ENCODE results near the gene KRT76.
"Not testable (repeated sequence)": the region's sequence is repeated elsewhere in the genome, so short reads cannot be mapped to it uniquely, and the experiment has no call there.

The KRT76 gene

DNA sequence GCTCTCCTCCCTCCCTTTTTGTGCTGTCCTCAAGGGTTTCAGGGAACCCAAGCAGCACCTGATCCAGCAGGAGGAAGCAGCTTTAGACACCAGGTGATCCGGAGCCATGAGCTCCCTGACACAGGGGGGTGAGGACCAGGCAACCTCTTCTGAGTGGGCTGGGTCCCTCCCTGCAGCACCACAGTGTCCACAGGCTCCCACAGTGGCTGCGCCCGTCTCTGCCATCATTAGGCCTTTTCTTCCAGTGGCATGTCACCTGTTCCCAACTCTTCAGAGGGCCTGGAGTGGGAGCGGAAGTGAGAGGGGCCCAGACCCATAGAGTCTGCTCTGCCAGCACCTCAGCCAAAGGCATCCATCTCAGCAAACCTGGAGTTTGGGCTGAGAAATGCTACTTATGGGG is 421 bp upstream of the KRT76 start:
- DNase-seq, result no peak

DNA sequence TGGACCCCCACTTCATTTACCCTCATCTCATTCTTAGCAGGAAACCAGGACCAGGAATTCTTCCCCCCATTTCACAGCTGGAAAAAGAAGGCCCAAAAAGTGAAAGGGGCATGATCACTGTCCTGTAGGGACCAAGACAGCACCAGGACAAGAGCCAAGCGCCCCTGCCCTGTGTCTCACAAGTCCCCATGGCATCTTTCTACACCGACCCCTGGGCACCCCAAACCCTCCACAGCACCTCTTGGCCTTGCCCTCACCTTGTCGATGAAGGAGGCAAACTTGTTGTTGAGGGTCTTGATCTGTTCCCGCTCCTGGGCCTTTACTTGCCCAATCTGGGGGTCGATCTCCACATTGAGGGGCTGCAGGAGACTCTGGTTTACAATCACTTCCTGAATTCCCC is 710 bp downstream of the KRT76 start:
- no peak for DNase-seq

DNA sequence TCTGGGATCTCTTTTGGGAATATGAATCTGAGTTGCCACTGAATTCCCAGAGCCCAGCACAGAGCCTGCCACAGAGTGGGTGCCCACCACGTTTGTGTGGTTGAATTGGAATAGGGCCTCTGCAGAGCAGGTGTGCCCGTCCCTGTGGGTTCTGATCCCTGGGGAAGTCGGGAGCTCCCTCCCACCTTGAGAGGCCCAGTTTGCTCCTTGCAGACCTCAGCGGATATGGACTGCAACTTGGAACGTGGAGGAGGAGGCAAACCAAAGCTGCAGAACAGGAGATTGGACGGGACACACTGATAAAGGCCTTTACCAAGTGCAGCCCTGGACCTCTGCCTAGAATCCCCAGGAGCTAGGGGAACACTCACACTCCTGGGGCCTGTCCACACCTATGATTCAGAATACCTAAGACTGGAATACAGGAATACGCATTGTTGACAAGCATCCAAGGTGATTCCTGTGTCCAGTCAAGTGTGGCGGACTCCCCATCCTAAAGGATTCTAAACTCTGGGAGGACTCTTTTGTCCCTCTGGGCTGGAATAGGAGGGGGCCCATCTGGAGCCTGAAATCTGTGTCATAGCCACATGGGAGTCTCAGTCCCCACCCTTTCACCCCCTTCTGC is 2.4 kb downstream of the KRT76 start:
- no peak for DNase-seq

DNA sequence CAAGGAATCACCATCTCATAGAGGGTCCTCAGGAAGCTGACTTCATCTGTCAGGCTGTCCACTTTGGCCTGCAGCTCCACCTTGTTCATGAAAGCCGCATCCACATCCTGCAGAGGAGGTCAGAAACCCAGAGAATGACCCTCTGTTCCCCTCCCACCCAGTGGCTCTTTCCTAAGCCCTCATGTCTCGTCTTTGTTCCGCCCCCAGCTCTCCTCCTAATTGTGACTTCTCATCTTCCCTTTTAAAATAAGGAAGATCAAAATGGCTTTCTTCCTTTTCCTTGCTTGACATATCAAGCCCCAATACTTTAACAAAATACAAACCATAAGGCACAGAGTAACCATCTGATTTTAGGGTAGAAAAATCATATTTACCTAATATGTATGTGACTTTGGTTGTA is 4.4 kb downstream of the KRT76 start:
- DNase-seq, result no peak

DNA sequence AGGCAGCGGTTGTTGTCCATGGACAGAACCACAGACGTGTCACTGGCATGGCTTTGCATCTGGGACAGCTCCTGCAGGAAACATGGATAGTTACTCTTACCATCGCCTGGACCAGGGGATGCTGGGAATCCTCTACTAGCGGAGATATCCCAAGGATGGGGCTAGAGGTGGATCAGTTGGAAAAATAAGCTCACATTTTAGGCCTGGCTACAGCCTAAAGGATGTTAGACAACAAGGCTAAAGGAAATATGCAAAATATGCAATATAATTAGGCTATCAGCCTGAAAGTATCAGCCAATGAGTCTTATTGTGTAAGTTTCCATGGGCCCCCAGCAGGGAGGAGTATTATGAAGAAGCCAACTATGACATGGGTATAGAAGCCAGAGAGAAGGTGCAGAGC is 5.0 kb downstream of the KRT76 start:
- no peak for DNase-seq

DNA sequence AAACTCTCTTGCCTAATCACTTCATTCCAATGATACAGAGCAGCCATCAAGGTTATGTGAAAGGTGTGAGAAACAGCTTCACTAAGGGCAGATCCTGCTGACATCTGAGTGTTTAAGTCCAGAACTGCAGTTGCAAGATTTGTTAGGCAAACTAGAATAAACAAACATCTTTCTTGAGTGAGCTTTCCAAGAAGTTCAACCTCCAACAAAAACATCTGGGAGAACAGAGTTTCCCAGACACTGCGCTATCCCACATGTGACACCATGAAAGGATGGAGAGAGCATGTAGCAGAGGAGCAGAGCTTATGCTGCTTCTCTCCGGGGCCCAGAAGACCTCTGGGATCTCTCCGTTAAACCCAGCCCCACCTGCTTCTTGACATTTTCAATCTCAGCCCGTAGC is 5.6 kb downstream of the KRT76 start:
- DNase-seq, result no peak

DNA sequence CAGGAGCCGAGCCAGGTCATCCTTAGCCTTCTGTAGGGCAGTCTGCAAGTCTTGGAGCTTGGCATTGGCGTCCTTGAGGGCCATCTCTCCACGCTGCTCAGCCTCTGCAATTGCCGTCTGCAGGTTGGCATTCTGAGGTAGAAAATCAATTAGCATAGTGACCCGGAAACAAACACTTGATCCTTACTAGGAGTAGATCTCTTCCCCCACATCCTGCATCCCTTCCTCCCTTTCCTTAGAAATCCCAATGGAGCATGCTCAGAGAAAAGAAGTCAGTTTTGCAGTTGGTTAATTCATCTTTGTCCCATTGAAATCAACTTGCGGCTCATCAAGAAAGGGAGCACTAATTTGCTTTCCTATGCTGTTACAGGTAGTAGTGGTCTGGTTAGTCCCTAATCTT is 6.1 kb downstream of the KRT76 start:
- DNase-seq, result no peak

DNA sequence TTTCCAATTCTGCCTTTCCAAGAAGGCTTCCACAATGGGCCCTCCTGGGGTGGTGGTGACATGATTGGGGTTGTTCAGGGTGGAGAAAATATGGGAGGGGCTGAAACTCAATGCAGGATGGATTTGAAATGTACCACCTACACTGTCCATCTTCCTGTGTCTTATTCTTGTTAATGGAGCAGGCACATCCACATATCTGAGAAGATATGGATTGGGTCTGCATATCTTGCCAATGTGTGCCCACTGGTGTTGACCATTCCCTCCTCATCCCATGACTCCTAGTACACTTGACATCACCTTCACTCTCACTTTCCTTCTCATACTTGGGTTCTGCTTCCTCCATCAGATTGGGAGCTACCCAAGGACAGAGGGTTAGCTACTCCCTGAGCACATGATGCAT is 7.2 kb downstream of the KRT76 start:
- DNase-seq, result no peak

DNA sequence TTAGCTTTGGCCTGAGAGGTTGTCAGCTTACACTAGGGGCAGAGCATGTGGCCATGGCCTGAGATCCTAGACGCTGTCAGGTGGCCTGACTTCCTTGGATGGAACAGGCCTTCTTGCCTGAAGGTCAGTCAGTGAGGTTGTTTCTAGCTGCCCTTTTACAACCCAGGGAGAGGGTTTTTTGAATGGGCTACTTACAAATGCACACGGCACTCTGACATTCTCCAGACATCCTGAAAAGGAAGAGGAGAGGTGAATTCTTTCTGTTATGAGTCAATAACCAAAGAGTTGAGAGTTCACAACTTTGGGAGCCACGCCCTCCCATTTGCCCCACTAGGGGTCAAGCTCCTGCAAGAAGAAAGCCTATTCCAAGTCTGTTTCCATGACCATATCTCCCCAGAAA is 7.8 kb downstream of the KRT76 start:
- no peak for DNase-seq

DNA sequence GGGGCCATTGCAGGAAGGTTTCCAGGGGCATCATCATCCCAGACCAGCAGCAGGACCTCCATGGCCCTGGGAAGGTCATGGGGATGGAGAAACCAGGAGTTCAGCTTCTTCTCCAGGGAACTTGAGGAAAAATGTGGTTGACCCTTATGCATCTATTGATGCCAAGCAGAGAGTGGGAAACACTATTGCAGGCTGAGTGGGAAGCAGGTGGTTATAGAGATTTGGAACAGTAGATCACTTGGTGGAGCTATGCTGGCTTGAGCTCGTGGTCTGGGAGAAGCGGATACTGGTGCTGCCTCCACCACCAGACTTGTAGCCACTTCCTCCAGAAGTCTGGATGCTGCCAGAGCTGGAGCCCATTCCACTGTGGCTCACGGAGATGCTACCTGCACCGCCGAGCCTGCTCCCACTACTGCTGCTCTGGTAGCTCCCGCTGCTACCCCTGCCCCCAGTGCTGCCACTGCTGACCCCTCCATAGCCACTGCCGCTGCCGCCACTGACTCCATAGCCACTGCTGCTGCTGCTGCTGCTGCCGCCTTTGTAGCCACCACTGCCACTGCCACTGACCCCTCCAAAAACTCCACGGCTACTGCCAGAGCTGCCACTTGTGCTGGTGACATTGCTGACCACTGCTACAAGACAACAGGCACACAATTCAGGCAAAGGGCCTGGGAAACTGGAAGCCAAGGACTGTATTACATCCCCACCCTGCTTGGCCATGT is 8.5 kb downstream of the KRT76 start:
- DNase-seq, result no peak

DNA sequence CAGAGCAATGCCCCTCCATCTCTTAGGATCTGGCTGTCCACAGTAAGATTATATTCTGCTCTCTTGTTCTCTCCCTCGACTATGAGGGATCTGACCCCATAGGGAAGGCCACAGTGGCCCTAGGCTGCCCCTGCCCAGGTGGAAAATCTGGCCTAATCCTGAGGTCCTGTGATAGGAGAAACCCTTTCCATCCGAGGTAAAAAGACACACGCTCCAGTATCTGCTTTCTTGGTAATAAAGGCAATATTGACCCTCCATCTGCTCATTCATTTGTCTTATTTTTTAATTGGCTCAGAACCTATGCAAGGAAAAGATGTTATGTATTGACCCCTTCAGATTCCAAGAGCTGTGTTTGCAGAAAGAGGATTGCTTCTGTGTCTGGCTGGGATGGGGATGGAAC is 9.7 kb downstream of the KRT76 start:
- no peak for DNase-seq

DNA sequence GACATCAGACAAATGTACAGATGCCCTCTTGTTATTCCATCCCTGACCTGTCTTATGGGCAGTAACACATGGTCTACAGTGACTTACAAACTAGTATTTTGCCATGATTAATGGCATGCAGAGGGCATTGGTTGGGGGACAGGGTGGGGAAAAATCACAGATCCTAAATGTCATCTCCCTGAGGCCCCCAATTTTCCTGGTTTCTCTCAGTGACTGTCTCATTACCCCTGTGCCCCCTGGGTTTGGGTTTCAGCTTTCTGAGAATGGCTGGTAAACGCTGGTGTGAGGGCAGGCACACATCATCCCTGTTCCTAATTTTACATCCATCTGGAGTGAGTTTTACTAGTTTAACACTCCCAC is 10.1 kb downstream of the KRT76 start:
- DNase-seq, result no peak

DNA sequence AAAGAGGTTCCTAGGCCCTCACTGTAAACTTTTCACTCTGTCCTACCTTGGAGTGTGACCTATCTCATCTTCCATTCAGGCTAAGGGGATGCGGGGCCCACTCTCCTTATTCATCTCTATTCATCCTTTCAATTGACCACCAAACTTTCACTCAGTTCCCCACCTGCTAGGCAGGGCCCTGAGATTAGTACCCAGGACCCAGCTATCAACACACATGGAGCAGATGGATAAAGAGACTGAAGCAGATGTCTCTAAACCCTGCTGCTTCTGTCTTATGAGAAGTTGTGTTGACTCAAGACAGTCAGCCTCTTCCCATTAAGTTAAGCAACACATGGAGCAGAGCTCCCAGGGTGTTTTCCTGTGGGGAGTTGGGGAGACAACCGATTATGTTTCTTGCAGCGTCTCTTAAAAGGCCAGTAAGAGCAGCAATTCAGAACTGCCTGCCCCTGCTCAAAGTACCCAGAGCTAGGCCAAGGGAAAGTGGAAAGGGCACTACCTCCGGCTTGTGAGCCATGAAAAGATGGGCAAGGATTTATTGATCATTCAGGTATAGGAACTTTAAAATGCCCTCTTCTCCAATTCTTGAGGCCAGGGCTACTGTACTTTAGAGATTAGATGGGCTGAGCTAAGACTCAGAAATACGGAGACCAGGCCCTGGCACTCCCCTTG is 10.7 kb downstream of the KRT76 start:
- DNase-seq, result no peak

DNA sequence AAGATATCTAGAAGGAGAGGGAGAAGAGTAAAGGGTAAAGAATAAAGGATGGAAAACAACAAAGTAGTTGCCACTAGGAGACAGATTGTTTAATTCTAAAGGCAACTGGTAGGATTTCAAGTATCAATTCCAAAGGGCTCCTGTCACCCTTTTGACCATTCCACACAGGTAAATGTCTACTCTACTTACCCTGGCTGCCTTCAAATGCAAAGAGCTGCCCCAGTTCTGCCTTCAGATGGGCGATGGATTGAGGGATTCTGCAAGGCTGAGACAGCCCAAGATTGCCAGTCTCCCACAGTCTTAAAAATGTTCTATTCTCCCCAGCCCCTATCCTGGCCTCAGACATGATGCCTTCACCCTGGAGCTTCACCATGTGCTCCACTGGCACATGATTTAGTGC is 11.4 kb downstream of the KRT76 start:
- no peak for DNase-seq

DNA sequence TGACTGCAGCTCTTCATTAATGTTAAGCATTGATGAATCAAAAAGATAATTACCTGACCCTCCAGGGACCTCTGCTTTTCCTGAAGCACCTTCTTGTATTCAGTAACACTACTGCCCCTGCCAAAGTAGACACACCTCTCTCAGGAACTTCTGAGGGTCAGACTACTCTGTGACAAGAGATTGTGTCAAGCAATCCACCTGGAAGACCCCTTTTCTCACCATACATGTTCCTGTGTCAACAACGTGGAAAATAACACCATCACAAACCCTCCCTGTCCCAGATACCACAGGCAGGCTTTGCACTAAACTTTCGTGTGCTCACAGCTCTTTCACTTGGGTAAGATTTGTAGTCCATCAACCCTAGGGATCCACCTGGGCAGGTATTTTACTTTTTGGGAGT is 13.2 kb downstream of the KRT76 start:
- DNase-seq, result no peak

DNA sequence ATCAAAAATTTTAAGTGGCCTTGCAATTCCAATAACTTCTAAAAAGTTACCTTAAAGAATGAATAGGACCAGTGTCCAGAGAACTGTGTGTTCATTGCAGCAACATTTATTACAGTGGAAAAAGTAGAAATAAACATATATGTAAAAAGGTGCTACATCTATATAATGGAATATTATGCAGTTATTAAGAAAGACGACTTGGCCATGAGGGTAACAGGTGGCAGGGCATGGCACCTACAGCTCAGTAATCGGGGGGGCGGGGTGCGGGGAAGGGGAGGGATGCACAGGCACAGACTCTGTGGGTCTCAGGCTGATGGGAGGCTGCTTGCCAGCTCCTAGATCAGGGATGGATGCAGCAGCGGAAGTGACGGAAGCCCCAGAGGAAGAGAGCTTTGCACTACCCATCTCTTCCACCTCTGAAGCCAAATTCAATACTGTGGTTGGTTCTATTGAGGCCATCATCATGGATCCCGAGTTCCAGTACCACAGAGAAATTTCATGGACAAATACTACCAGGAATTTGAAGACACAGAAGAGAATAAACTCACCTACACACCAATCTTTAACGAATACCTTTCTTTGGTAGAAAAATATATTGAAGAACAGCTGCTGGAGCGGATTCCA is 14.0 kb downstream of the KRT76 start:
- no peak for DNase-seq

DNA sequence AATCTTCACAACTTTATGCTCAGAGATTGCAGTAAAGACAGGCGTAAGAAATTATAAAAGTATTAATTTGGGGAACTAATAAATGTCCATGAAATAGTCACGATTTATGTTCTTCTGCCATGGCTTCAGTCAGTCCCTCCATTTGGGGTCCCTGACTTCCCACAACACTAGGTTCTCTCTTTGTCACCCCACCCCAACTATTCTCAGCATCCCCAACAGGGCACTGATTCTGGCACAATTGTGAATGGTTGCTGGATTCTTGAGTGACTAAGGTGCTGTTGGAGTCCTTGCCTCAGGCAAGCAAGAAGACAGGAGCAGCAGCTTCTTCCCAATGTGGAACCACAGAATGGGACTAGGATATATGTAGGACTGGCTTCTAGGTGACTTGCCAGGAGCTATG is 15.3 kb downstream of the KRT76 start:
- DNase-seq, result no peak

DNA sequence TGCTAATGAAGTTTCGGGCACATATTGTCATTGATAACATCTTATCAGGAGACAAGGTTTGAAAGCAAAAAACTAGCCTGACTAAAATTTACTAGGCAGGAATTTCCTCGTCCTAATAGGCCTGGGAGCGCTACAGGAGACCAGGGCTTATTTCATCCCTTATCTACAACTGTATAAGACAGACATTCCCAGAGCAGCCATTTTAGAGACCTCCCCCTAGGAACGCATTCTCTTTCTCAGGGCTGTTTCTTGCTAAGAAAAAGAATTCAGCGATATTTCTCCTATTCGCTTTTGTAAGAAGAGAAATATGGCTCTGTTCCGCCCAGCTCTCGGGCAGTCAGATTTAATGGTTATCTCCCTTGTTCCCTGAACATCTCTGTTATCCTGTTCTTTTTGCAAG is 15.9 kb downstream of the KRT76 start:
- DNase-seq, result not testable (repeated sequence)

DNA sequence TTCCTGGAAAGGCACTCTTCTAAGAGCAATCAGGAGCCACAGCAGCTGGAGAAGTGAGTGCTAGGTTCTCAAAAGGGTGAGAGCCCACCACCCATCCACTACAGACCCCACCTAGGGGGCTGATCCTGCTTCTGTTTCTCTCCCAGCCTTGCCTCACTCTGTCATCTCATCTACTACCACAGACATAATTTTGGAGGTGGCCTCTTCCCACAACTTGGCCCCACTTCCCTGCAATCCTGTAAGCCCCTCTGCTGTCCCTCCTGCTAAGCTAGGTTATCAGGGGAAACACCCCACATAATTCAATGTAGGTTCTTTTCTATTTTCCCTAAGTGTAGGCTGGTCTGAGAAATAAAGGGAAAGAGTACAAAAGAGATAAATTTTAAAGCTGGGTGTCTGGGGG is 16.5 kb downstream of the KRT76 start:
- DNase-seq, result no peak

DNA sequence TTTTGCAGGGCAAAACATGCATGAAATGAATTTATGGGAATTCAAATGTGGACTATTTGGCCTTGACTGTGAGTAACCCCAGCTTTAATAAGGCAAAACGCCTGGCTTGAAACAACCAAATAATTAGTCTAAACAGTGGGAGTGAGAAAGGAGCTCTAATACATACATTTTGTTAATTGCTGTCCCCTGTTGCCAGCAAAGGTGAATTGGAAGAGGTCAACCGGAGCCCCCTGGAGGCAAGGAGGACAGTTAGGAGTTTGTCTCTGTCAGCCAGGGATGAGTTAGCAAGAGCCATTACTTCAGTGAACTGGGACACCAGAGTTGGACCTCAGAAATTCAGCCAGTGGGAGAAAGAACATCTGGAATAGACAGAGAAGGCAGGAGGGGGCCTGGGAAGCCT is 17.4 kb downstream of the KRT76 start:
- no peak for DNase-seq

DNA sequence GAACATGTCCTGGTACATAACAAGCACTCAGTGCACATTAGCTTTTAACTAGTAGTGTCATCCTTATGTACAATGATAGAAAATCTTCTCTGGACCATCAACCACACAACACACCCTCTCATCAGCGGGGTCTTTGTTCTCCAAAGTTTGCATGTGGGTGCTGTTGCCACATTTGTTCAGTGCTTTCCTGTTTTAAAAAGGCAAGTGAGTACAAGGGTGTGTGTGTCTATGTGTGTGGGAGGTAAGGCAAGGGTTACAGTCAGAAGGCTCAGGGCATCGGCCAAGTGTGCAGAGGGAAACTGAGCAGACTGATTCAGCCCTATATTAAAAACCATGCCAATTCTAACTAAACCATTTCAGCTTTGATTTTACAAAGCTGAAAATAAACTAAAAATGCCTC is 17.9 kb downstream of the KRT76 start:
- DNase-seq, result no peak

DNA sequence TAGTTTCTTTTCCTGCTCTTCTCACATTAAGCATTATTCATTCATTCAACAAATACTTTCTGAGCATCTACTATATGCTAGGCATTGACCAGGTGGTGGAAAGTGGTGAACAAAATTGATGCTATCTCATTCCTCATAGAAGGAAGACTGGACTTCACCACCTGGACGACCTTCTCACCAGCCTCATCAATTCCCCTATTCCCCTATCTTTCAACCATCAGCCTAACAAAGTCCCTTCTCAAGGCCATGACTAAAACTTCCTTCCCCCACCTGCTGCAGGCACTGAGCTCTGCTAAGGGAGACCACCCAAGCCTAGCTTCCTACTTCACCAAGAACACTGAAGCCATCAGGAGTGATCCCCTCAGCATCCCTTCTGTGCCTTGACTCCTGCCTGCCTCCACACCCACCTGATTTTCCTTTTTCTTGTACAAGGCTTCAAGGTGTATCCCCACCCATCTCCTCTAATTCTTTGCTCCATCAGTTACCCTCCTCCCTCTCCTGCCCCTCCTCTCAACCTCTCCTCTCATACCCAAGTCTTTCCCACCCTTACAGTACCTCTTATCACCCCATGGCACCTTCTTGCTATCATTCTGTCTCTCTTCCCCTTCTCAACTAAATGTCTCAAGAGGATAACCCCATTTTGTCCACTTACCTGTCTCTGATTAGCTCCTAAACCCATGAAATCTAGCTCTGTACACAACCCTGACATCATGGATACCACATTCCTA is 19.5 kb downstream of the KRT76 start:
- no peak for DNase-seq

DNA sequence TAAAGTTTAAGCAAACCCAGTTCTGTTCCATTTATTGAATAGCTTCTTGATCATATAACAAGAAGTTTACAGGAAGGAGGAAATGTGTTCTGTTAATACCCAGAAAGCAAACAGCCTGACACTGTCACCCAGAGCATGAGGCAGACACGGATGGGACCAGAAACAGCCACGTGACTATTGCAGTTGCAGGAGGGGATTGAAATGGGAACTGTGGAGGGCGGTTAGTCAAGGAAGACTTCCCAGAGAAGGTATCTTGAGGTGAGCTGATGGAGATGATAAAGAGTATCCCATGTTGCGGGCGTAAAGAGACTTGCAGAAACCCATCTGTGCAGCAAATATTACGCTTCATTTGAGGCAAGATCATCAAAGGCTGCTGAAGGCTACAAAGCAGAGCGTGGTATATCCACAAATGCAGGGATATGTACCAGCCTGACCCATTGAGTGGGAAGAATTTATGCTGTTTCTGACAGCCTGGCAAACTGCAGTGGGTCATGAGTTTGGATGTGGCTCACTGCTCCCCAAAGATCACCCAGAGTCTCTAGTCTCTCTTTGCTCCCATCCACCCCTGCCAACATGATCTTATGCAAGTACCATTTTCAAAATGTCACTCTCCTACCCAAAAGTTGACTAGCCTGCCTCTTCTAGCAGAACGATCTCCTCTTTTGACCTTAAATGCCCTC is 20.7 kb downstream of the KRT76 start:
- no peak for DNase-seq
